Testis (tissue), 2 donors: Measurements from ENCODE around the gene CD44.

Experiments used
- CTCF ChIP-seq, 3 experiments: fragments of 450-650 bp in 2 of 3; fragments of 200-600 bp in 1 of 3; sonication (generic) in 1 of 3; IDR thresholded peaks; one replicate each; pipeline ENCODE4 v1.5.1; 2016 to 2019; ENCODE audit warnings: antibody characterized with exemption in 3 of 3, mild to moderate bottlenecking in 2 of 3, moderate library complexity in 1 of 3
- POLR2A ChIP-seq: fragments of 450-650 bp; IDR thresholded peaks from one replicate; pipeline ENCODE4 v1.6.1; 2017; ENCODE audit warnings: antibody characterized with exemption, mild to moderate bottlenecking, moderate library complexity

- TF ChIP-seq POLR2A (no peak), CTCF (IDR thresholded peaks at IDR 0.05) (no peak)
Measured at GRCh38 chr11:35260342-35260985, 121.5 kb downstream of the CD44 start.
